ENCODE measurements around the gene DPH1.

The DPH1 gene

GRCh38 chr17:2082003-2082781 is 52.2 kb downstream of the DPH1 start:
- no peak for DNase-seq

GRCh38 chr17:2083613-2084035 is 53.7 kb downstream of the DPH1 start:
- no peak for DNase-seq

GRCh38 chr17:2084036-2084765 is 54.2 kb downstream of the DPH1 start:
- no peak for DNase-seq

GRCh38 chr17:2084766-2085647 is 55.1 kb downstream of the DPH1 start:
- DNase-seq: no peak

- DNase-seq: no peak
Measured at GRCh38 chr17:2085648-2085949, 55.6 kb downstream of the DPH1 start.

- no peak for DNase-seq
Measured at GRCh38 chr17:2086306-2086705, 56.4 kb downstream of the DPH1 start.

GRCh38 chr17:2087597-2088211 is 57.8 kb downstream of the DPH1 start:
- DNase-seq: no peak

GRCh38 chr17:2089021-2089422 is 59.1 kb downstream of the DPH1 start:
- DNase-seq: no peak

- DNase-seq: no peak
Measured at GRCh38 chr17:2090210-2090641, 60.3 kb downstream of the DPH1 start.

GRCh38 chr17:2090804-2091534 is 61.0 kb downstream of the DPH1 start:
- no peak for DNase-seq

GRCh38 chr17:2092253-2092652 is 62.3 kb downstream of the DPH1 start:
- DNase-seq: no peak

- no peak for DNase-seq
Measured at GRCh38 chr17:2093349-2093748, 63.4 kb downstream of the DPH1 start.
